ENCODE results near the gene TIMP2. TPM values are rescaled to one million over a fixed set of nuclear protein-coding genes. Genes with fewer than 3 reads are reported as not detected.

TIMP2 gene
- total and polyA plus RNA-seq, 11 donors = 25.1 to 201 (median 88.3) TPM

DNA sequence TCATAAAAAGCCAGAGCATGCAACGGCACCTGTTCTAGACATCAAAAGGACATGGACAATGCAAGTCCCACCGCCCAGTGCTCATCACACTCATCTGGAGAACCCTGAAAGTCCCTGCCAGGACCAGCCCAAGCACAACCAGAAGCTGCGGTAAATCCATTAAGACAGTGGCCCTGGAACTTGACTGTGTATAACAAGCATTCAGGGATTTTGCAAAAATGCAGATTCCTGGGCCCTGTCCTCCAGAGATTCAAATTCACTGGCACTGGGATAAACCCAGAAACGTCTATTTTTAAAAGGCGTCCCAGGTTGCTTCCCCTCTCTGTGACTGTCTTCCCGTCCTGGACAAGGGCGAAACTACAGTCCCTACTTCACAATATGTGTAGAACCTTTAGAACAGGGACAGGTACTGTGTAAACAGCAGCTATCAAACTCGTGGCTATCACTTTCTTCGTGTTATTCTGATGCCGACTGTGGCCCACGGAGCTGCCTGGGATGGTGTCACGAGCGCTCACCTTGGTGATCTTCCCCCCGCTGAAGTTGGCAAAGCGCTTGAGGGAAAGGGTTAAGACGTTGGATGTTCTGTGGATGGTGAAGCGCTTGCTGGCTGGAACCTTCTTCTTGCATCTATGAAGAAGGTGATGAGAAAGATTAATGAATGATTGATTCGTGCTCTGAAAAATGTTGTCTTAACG is 106.9 kb downstream of the TIMP2 start:
- intact Hi-C loops (cut with DNase I) = no loop called here

DNA sequence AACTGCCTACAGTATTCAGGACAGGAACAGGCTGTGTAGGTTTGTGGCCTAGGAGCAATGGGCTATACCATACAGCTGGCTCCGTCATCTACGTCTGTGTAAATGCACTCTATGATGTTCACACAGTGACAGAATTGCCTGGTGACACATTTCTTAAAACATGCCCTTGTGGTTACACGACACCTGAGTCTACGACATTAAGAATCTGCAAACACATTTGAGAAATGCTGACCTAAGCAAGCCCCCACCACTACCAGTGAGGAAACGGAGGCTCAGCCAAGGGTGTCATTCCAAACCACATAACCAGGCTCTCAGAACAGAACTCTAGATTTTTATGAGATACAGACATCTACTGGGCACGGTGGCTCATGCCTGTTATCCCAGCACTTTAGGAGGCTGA is 108.1 kb downstream of the TIMP2 start:
- Histone ChIP-seq H3K4me3 (no peak overlapping the region), H3K27ac (peak overlapping the region in 2 of 12 donors; percentile 79 to 91), H3K36me3 (peaks cover 0 to 100% (median 100%) of the 10 kb centered on the region in 9 donors), H3K4me1 (peaks cover 0 to 40% (median 11%) of the 10 kb centered on the region in 12 donors), H3K27me3 (no peaks in the 10 kb centered on the region), H3K9me3 (no peaks in the 10 kb centered on the region)
- intact Hi-C loops (cut with DNase I) = no loop called here
- TF ChIP-seq POLR2A (IDR thresholded peaks at IDR 0.05) = no peak
- TF ChIP-seq, protein P1, sequence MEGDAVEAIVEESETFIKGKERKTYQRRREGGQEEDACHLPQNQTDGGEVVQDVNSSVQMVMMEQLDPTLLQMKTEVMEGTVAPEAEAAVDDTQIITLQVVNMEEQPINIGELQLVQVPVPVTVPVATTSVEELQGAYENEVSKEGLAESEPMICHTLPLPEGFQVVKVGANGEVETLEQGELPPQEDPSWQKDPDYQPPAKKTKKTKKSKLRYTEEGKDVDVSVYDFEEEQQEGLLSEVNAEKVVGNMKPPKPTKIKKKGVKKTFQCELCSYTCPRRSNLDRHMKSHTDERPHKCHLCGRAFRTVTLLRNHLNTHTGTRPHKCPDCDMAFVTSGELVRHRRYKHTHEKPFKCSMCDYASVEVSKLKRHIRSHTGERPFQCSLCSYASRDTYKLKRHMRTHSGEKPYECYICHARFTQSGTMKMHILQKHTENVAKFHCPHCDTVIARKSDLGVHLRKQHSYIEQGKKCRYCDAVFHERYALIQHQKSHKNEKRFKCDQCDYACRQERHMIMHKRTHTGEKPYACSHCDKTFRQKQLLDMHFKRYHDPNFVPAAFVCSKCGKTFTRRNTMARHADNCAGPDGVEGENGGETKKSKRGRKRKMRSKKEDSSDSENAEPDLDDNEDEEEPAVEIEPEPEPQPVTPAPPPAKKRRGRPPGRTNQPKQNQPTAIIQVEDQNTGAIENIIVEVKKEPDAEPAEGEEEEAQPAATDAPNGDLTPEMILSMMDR (IDR thresholded peaks at IDR 0.05) = no peak
- WGBS, 4 donors = 76 to 92% (median 88%) methylated on average over 6 of the region's 6 CpGs
- ATAC-seq (no peak), DNase-seq (no peak)

More for the DNA sequence above, 106.9 kb downstream of the TIMP2 start:
- TF ChIP-seq, protein P1 (IDR thresholded peaks at IDR 0.05) = no peak
- TF ChIP-seq POLR2A (IDR thresholded peaks at IDR 0.05) = no peak
- ATAC-seq = no peak
- Histone ChIP-seq H3K4me3 (peak overlapping the region in 1 of 12 donors; percentile 4), H3K4me1 (peaks cover 0 to 31% (median 7%) of the 10 kb centered on the region in 12 donors), H3K9me3 (no peaks in the 10 kb centered on the region), H3K27me3 (no peaks in the 10 kb centered on the region), H3K36me3 (peaks cover 0 to 100% (median 99%) of the 10 kb centered on the region in 9 donors), H3K27ac (peak overlapping the region in 6 of 12 donors; percentile 4 to 91 (median 44))
- 81 to 85% (median 84%) methylated on average over 19 of the region's 19 CpGs for WGBS, 4 donors
- DNase-seq = no peak

DNA sequence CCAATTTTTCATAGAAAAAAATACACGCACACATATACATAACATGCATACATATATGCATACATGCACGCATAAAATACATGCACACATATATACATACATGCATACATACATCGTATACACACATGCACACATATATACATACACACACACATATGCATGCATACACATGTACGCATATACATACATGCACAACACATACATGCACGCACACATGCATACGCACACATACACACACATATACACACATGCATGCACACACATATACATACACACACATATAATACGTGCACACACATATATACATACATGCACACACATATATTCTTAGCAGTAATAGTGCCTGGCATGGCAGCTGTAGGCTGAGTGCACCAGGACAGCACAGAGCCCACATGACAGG is 109.5 kb downstream of the TIMP2 start:
- Histone ChIP-seq H3K27ac (no peak overlapping the region), H3K36me3 (peaks cover 0 to 100% (median 100%) of the 10 kb centered on the region in 9 donors), H3K4me3 (no peak overlapping the region), H3K9me3 (no peaks in the 10 kb centered on the region), H3K27me3 (no peaks in the 10 kb centered on the region), H3K4me1 (peaks cover 0 to 40% (median 11%) of the 10 kb centered on the region in 12 donors)
- ATAC-seq (no peak), DNase-seq (no peak)
- TF ChIP-seq POLR2A (IDR thresholded peaks at IDR 0.05) = no peak
- TF ChIP-seq, protein P1 (IDR thresholded peaks at IDR 0.05) = no peak
- WGBS, 4 donors = 83 to 97% (median 92%) methylated on average over 7 of the region's 7 CpGs
- intact Hi-C loops (cut with DNase I) = no loop called here

DNA sequence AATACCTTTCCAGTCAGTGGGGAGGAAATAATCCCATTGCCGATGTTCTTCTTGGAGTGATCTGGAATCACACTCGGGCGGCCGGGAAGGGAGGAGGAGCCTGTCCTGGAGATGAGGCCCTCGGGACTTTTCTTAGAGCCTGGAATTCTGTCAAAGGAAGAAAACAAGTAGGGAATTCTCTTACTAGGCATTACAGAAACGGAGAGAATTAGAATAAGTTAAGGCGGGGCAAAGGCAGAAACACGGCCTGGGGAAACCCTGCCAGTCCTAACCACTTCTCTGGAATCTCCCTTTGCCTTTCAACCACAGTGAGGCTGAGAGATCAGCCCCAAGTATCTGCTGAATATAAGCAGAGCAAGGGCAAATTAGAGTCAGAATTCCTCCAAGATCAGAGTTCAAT is 112.3 kb downstream of the TIMP2 start:
- Histone ChIP-seq H3K4me1 (peaks cover 0 to 15% (median 8%) of the 10 kb centered on the region in 12 donors), H3K27me3 (no peaks in the 10 kb centered on the region), H3K27ac (peak overlapping the region in 5 of 12 donors; percentile 11 to 51 (median 38)), H3K4me3 (no peak overlapping the region), H3K9me3 (no peaks in the 10 kb centered on the region), H3K36me3 (peaks cover 0 to 100% (median 100%) of the 10 kb centered on the region in 9 donors)
- 40 to 76% (median 51%) methylated on average over 8 of the region's 8 CpGs for WGBS, 4 donors
- ATAC-seq (peak in 2 of 4 donors; percentile 50 to 66), DNase-seq (peak in 1 of 5 donors; percentile 39)
- TF ChIP-seq POLR2A (IDR thresholded peaks at IDR 0.05) = no peak
- TF ChIP-seq, protein P1 (IDR thresholded peaks at IDR 0.05) = no peak
- intact Hi-C loops (cut with DNase I) = no loop called here

All from heart left ventricle (tissue), 16 donors.